SK-N-MC (cell line): ENCODE measurements around the gene SELENOP.

Experiments used
- DNase-seq: peaks from one replicate; pipeline ENCODE4 v3.0.0-alpha.2; 2011; ENCODE audit warnings: low read depth, low spot score
- H3K27ac ChIP-seq: fragments of 200-600 bp; sonication (generic); 2 replicates; pipeline ENCODE4 v1.5.1; 2016; ENCODE audit warnings: mixed run types
- H3K36me3 ChIP-seq: fragments of 200-600 bp; sonication (generic); 2 replicates; pipeline ENCODE4 v1.6.1; 2017; ENCODE audit warnings: antibody characterized with exemption, low read length, mixed read lengths; ENCODE audit not compliant: insufficient read depth
- H3K4me3 ChIP-seq: fragments of 200-600 bp; sonication (generic); 2 replicates; pipeline ENCODE4 v1.5.1; 2016
- H3K9ac ChIP-seq: fragments of 200-600 bp; sonication (generic); 2 replicates; pipeline ENCODE4 v1.8.0; 2017; ENCODE audit warnings: mixed run types, mixed read lengths; ENCODE audit not compliant: insufficient read length
- H3K9me3 ChIP-seq: fragments of 200-600 bp; sonication (generic); 2 replicates; pipeline ENCODE4 v1.6.1; 2017; ENCODE audit warnings: low read depth, mild to moderate bottlenecking, antibody characterized with exemption, low read length, moderate library complexity, mixed read lengths
- EZH2 ChIP-seq: fragments of 200-600 bp; sonication (generic); IDR thresholded peaks from one replicate; pipeline ENCODE4 v1.6.1; 2017; ENCODE audit warnings: antibody characterized with exemption
- FOXP2 ChIP-seq: optimal IDR thresholded peaks from 2 replicates; pipeline ENCODE3; 2011; ENCODE audit warnings: mild to moderate bottlenecking, moderate library complexity; ENCODE audit not compliant: insufficient read depth; ENCODE audit errors: extremely low read length, control extremely low read depth
- POLR2AphosphoS5 ChIP-seq: IDR thresholded peaks from 2 replicates; pipeline ENCODE4 v1.6.1; 2012; ENCODE audit warnings: mild to moderate bottlenecking, low read depth, low read length, borderline replicate concordance

SELENOP gene

DNA sequence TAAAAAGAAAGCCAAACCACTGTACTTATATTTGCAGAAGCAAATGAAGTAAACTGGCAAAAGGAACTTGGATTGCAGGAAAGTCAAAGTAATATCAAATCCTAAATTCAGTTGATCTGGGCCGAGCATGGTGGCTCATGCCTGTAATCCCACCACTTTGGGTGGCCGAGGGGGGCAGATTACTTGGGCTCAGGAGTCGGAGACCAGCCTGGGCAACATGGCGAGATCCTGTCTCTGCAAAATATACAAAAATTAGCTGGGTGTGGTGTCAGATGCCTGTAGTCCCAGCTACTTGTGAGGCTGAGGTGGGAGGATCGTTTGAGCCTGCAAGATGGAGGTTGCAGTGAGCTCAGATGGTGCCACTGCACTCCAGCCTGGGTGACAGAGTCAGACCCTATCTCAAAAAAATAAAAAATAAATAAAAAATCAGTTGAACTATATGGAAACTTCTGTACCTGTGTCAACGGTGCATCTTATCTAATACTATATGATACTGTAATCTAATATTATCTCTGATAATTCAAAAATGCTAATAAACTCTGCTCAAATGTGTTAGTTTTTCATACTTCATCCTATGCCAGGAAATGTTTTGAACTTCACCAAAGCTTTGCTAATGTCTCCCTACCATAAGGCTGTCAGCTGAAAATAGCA, 10.1 kb downstream of the SELENOP start:
- no peak overlapping the region for H3K4me3 ChIP-seq
- no peak overlapping the region for H3K9ac ChIP-seq
- H3K27ac ChIP-seq, result no peak overlapping the region
- TF ChIP-seq EZH2, result no peak
- no peak for TF ChIP-seq POLR2AphosphoS5
- no peak for TF ChIP-seq FOXP2
- peaks cover 9% of the 10 kb centered on the region; the same call in 1 of the 2 replicates for H3K9me3 ChIP-seq
- no peak for DNase-seq
- H3K36me3 ChIP-seq, result peaks cover 98% of the 10 kb centered on the region

GRCh38 chr5:42800748-42801330, 10.9 kb downstream of the SELENOP start:
- Histone ChIP-seq H3K9me3 (peaks cover 9% of the 10 kb centered on the region; the same call in 1 of the 2 replicates), H3K4me3 (no peak overlapping the region), H3K36me3 (peaks cover 90% of the 10 kb centered on the region), H3K27ac (no peak overlapping the region), H3K9ac (no peak overlapping the region)
- no peak for TF ChIP-seq POLR2AphosphoS5
- TF ChIP-seq FOXP2, result no peak
- TF ChIP-seq EZH2, result no peak
- DNase-seq, result no peak

DNA sequence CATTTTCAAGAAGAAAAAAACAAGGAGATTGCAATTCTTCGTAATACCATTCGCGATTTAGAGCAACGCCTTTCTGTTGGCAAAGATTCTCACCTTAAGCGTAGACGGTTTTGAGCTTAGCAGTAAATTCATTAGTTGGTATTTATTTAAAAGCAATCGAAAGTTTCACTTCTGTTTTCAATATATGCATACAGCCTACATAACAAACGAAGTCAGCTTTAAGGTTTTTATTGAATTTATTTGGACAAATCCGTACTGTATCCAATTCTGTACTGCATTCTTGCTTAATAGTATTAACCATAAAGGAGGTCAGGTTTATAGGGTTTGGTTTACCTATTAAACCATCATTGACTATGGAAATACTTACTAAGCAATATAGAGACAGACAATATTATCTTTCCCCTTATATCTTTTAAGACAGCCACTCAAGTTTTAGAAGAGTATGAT, 12.0 kb downstream of the SELENOP start:
- no peak overlapping the region for H3K9ac ChIP-seq
- no peak for DNase-seq
- H3K36me3 ChIP-seq, result peaks cover 82% of the 10 kb centered on the region
- TF ChIP-seq EZH2, result no peak
- TF ChIP-seq FOXP2, result no peak
- no peak for TF ChIP-seq POLR2AphosphoS5
- H3K9me3 ChIP-seq, result peaks cover 9% of the 10 kb centered on the region; the same call in 1 of the 2 replicates
- H3K27ac ChIP-seq, result peak overlapping the region; percentile 38; the same call in 1 of the 2 replicates
- H3K4me3 ChIP-seq, result no peak overlapping the region

DNA sequence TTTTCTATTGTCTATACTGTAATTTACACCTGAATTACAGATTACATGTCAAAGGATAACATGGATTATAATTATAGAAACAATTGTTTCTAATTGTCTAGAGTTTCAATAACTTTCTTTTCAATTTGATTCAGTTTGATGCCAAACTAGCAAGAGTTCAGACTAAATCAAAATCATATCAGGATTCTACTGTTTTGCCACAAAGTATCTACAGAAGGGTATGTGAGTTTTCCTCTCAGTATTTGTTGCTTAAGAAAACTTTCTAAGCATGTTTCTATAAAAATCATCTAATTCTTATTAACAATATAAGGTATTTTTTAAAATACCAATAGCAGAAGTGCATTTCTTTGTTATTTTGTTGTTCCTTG, 12.5 kb downstream of the SELENOP start:
- Histone ChIP-seq H3K4me3 (no peak overlapping the region), H3K27ac (no peak overlapping the region), H3K9ac (no peak overlapping the region), H3K9me3 (peaks cover 9% of the 10 kb centered on the region; the same call in 1 of the 2 replicates), H3K36me3 (peaks cover 82% of the 10 kb centered on the region)
- TF ChIP-seq EZH2 (no peak), FOXP2 (no peak), POLR2AphosphoS5 (no peak)
- DNase-seq, result no peak

GRCh38 chr5:42798284-42799240, 13.1 kb downstream of the SELENOP start:
- DNase-seq, result no peak
- Histone ChIP-seq H3K36me3 (peaks cover 80% of the 10 kb centered on the region), H3K9ac (no peak overlapping the region), H3K4me3 (no peak overlapping the region), H3K27ac (peak overlapping the region; percentile 14; the same call in 1 of the 2 replicates), H3K9me3 (peaks cover 12% of the 10 kb centered on the region; the same call in 1 of the 2 replicates)
- TF ChIP-seq POLR2AphosphoS5, result no peak
- TF ChIP-seq EZH2, result no peak
- no peak for TF ChIP-seq FOXP2

DNA sequence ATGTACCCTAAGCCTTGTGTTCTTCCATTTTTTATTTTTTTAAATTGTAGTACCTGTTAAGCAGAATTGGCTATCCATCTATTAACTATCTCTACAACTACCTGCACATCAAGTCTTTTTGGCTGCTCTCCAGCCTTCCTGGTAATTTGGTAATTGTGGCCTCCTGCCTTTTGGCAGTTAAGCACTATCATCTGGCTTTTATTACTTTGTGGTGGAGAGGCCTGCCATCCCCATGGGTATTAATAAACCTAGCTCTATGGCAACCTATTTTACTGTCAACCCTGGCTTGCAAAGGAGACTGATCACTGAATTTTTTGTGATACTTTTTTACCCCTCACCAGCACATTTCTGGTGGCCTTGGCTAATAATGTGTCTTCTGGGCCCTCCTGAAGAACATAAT, 20.5 kb downstream of the SELENOP start:
- H3K9me3 ChIP-seq, result peaks cover 14% of the 10 kb centered on the region; the same call in 1 of the 2 replicates
- no peak for DNase-seq
- no peak overlapping the region for H3K27ac ChIP-seq
- no peak overlapping the region for H3K9ac ChIP-seq
- TF ChIP-seq EZH2 (no peak), FOXP2 (no peak), POLR2AphosphoS5 (no peak)
- peaks cover 26% of the 10 kb centered on the region for H3K36me3 ChIP-seq
- peak overlapping the region; percentile 30; the same call in 1 of the 2 replicates for H3K4me3 ChIP-seq

DNA sequence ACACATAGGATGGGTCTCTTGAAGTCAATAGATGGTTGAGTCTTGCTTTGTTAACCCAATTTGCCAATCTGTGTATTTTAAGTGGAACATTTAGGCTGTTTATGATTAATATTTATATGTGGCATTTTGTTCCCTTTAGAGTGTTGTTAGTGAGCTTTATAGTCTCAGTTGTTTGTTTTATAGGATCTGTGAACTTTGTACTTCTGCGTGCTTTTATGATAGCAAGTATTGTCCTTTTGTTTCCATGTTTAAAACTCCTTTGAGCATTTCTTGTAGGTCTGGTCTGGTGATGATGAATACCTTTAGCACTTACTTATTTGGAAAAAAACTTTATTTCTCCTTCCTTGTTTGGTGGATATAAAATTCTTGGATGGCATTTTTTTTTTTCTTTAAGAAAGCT, 23.8 kb downstream of the SELENOP start:
- Histone ChIP-seq H3K36me3 (peaks cover 27% of the 10 kb centered on the region), H3K4me3 (no peak overlapping the region), H3K9ac (no peak overlapping the region), H3K27ac (no peak overlapping the region), H3K9me3 (peaks cover 16% of the 10 kb centered on the region; the same call in 1 of the 2 replicates)
- no peak for DNase-seq
- TF ChIP-seq EZH2, result no peak
- no peak for TF ChIP-seq POLR2AphosphoS5
- no peak for TF ChIP-seq FOXP2

DNA sequence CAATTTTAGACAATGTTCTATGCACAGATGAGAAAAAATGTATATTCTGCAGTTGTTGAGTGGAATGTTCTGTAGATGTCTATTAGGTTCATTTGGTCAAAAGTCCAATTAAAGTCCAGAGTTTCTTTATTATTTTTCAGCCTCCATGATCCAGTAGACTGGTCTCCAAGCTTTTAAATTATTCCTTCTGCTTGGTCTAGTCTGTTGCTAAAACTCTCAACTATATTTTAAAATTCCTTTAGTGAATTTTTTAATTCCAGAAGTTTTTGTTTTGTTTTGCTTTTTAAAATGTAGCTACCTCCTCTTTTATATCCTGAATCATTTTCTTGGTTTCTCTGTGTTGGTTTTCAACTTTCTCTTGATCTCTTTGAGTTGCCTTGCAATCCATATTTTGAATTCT, 24.6 kb downstream of the SELENOP start:
- H3K9me3 ChIP-seq, result peaks cover 16% of the 10 kb centered on the region; the same call in 1 of the 2 replicates

More for the DNA sequence above, 24.6 kb downstream of the SELENOP start:
- no peak overlapping the region for H3K9ac ChIP-seq
- peaks cover 22% of the 10 kb centered on the region; the same call in 1 of the 2 replicates for H3K36me3 ChIP-seq
- TF ChIP-seq POLR2AphosphoS5 (no peak), EZH2 (no peak), FOXP2 (no peak)
- H3K4me3 ChIP-seq, result no peak overlapping the region
- no peak overlapping the region for H3K27ac ChIP-seq
- no peak for DNase-seq
